GM19463 (cell line): ENCODE results near the gene CEP43.
A peak's percentile ranks its signal among the peaks of the same experiment; 100 is the strongest.

Experiments
- ATAC-seq: cut with Tn5 transposase; IDR thresholded peaks from one replicate; pipeline ENCODE4 v1.9.1; 2021; ENCODE audit warnings: mild to moderate bottlenecking, moderate library complexity; ENCODE audit not compliant: unreplicated experiment

CEP43 gene

DNA sequence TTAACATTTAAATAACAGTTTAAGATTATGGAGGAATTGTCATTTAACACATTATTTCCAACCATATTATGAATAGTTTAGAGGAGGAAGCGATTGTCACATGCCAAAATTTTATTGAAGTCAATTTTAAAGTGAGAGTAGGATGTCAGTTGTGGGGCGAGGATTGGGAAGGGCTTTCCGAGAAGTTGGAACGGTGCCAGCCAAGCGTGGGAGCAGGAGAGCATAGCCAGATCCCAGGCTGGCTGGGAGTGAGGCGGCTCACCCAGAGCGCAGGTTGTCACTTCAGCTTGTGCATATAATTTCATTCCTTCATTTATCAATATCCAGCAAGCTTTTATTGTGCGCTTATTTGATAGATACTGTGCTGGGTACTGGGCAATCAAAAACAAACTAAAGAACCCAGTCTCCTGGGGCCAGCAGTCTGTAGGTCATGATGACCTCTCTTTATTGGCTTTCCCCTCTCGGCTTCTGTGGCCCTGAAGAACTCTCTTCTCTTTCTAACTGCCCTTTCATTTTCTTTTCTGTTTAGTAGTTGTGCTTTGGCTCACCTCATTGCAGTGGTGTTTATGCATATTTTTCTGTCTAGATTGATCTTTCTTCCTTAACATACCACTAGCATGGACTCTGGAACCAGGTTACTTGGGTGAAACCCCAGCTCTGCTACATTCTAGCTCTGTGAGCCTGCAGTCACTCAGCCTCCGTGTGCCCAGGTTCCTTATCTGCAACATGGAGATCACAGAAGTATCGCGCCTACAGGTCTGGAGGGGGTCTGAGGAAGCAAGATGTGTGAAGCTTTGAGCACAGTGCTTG lies 6.4 kb downstream of the CEP43 start:
- no peak for ATAC-seq

DNA sequence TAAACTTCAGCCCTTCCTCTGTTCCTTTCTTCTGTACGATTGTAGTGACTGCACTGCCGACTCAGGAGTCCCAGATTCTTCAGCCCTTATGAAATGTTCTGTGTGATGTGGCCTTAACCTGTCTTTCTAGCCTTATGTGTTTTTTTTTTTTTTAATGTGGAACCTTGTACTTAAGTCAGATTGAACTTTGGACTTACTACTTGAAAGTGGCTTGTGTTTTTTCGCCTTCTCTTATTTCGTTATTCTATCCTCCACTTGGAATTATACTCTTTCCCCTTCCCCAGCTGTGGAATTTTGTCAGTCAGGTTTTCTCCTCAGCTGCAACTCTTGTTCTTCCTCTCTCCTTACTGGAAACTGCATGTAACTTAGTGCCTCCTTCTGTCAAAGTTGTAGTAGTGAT lies 8.8 kb downstream of the CEP43 start:
- no peak for ATAC-seq

DNA sequence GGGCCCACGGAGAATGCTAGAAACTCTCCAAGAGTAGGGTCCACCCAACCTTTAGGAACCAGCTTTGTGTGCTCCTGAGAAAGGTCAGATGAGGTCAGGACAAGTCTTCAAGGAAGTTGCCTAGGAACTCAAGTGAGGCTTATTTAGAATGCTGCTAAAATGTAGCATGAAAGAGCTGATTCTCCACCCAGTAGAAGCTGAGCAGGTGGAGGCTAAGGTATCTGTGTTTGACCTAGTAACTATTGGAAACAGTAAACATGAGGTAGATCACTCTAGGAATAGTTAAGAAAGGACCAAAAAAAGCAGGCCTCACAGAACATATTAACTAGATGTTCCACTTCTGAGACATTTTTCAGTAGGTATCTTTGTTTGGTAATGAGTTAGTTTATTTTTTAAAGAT lies 13.9 kb downstream of the CEP43 start:
- no peak for ATAC-seq

DNA sequence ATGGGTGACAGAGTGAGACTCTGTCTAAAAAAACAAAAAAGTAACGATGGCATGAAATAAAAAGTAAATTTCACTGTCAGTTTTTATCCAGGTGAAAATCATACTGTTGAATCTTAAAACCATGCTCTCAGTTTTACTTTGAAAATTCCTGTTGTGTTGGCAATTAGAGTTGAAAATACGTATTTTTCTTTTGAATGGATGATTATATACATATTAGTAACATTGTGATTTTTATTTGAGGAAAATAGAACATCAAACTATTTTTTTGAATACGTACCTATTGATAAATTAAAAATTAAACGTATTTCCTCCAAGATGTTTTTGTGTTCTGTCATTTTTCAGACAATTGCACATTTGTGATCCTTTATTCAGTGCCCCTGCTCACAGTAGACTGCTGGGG lies 14.7 kb downstream of the CEP43 start:
- ATAC-seq = no peak

DNA sequence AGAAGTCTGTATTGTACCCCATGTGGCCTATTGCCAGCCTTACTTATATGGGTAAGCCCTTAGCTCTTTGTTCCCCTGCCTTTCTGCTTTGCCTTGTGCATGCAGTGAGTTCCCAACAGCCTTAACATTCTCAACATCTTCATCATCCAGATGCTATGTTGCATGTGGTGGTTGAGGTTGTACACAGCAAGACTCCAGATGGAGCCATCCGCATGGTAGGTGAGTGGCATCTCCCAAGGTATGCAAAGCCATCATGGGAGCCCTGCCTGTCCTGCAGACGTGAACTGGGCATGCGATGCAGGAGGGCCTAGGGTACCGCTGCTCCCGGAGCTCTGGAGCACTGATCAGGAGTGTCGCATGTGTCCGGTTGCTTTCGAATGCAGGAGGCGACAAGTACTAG lies 16.1 kb downstream of the CEP43 start:
- no peak for ATAC-seq

DNA sequence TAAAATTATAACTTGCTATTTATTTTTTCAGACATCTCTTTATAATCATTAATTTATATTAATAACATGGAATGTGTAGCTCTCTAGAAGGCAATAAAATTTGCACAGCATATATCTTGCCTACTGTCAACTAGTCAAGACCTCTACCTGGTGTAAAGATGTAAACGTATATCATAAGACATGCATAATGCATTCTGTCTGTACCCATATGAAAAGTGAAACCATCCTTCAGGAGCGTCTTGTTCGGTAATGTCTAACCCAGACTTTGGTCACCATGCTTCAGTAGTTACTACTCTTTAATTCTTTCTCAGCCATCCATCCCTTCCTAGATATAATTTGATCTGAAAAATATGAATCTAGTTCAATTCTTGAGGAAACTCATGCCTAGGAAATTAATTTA lies 21.0 kb downstream of the CEP43 start:
- peak; percentile 81 for ATAC-seq

DNA sequence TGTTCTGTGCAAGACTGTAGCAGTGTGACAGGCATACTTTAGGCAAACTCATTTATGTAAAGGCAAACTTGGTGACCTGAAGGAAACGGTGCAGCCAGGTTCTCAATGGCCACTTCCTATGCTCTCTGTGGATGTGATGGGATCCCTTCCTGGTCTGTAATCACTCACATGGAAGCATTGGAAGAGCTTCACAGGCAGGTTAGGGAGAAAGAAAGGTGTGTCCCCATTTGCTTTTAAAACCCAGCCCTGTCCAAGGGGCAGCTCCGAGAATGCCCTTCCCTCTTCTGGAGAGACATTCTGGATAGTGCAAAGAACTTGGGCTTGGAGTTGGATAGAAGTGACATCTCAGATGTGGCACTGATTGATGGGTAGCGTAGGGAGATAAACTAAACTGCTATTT lies 28.1 kb downstream of the CEP43 start:
- no peak for ATAC-seq

DNA sequence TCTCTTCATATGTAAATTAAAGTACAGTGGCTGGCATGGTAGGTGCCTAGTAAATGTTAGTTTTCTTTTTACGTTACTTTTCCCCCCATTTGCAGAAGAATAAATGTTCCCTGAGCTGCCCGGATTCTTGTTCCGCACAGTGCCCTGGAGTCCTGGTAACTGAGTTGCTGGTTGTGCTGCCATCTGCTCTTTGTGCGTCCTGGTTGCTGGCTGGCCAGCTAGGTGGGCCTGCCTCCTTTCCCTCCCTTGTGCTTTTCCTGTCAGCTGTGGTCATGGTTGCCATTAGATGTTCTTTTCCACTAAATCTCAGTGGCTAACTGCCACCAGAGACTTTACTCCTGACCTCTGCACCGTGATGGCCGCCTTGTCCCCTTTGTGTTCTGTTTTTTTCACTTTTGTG lies 28.6 kb downstream of the CEP43 start:
- ATAC-seq = no peak

DNA sequence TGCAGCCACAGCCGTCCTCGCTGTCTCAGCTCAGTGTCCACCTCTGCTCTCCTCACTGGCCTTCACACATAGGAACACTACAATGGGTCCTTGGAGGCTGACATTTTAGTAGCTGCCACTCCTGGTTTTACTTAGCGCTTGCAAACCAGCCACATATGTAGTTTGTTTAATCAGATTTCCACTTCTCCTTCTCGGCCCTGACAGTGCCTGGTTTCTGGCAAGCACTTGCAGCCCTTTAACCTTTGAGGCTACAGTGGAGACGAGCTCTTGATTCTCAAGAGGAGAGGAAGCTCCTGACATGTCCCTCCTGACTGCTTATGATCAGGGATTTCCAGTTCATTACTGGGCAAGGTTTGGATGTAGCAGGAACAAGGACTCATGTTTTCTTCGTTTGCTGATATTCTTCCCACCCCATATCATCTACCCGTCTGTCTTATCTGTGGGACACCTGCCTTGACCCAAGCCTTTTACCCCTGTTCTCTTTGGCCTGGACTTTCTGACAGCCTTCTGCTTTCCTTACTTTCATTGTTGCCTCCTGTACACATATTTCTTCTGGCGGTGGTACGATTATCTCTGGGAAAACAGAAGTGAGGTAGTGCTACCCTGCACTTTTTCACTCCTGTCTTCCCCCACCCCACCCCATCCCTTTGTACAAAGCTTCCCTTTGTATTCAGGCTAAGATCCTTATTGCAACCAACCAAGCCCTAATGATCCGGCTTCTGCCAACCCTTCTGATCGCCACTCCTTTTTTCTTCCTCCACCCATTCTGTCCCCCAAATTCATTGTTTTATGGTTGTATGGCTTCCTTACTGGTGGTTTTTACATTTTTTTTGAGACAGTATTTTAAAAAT lies 31.2 kb downstream of the CEP43 start:
- ATAC-seq = no peak

DNA sequence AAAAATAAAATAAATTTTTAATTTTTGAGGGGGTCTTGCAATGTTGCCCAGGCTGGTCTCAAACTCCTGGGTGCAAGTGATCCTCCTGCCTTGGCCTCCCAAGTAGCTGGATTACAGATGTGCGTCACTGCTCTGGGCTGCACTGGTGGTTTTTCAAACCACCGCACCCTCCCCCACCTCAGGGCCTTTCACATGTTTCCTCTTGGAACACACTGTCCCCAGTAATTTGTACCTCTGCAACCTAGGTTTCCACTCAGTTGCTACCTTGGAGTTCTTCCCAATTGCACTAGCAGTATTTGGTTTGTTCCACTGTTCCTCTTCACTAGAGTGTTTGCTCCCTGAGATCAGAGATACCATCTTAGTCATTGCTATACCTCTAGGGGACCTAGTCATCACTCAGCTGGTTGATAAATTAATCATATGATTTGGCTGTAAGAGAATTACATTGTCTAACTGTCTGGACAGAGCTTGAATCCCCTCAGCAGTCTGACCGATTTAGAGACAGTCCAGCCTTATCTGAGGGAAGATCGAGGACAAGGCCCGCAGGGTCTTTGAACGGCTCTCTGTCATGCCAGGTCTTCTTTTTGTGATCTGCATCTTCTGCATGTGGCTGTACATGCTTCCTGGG lies 32.0 kb downstream of the CEP43 start:
- no peak for ATAC-seq

DNA sequence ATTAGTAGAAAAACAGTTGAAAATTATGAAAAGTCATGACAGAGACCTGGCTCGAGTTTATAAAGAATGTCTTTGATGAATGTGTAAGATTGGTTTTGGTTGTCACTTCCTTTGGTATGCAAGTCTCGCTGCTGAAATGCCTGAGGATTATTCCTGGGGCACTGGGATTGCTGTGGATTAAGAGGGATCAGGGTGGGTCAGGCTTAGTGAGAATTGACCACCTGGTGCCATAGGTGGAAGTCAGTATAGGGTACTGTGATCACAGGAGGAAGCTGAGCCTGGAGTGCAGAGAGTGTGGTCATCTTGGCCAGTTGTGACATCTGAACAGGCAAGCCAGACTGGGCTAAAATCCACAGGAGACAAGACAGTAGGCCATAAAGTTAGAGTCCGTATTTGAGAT lies 34.9 kb downstream of the CEP43 start:
- no peak for ATAC-seq

DNA sequence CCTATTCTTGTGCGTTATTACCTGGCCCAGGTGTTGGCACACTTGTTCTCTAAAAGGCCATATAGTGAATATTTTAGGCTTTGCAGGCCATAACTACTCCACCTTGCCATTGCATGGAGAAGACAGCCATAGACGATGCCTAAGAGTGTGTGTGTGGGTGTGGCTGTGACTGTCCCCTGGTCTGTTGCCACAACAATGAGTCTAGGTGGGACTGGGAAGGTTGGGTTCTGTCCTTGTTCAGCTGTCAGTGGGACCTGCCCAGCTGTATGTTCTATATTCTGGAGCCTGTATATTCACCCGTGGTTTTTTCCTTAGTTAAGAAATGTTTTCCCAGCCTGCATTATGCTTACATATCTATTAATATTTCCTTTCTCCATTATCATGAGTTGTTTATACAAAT lies 38.6 kb downstream of the CEP43 start:
- no peak for ATAC-seq

DNA sequence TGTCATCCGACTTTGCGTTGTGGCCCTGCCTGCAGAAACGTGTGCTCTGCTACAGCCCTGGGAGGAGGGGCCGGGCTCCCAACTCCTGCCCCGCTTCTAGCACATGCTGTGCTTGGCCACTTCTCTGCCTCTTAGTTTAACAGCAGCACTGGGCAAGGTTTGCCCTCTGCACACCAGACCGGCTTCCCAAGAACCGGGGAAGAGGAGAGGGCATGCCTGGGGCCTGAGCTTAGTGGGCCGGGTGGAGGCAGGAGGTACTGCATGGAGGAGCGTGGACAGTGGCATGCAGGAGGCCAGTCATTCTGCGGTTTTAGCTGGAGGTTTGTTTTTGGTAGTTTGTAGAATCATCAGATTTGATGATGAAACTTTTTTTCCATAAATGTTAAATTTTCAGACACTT lies 45.5 kb downstream of the CEP43 start:
- ATAC-seq = no peak

DNA sequence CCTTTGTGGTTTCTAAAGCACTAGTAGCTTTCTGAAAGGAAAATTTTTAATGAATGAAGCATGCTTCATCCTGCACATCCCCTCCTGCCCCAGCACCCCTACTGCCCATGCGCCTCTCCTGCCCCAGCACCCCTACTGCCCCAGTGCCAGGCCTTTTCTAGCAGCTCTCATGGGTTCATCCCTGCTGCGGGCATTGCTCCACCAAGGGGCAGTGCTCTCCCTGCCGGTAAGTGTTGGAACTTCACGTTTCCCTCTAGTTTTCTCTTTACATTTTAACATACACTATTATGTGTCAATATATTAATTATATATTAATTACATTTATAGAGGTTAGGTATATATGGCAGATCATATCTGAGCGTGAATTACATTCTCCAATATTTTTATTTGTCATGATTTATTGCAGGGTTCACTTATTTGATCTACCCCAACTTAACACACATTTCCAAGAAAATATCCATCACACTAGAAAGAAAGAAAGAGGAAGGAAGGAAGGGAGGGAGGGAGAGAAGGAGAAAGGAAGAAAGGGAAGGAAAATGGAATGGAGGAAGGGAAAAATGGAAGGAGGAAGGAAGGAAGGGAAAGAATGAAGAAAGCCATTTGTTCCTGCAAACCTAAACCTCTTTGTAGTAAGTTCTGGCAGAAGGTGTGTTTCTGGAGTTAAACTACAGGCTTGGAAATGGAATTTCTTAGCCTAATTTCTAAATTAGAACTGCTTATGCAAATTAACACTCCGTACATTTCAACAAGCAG lies 46.8 kb downstream of the CEP43 start:
- no peak for ATAC-seq

DNA sequence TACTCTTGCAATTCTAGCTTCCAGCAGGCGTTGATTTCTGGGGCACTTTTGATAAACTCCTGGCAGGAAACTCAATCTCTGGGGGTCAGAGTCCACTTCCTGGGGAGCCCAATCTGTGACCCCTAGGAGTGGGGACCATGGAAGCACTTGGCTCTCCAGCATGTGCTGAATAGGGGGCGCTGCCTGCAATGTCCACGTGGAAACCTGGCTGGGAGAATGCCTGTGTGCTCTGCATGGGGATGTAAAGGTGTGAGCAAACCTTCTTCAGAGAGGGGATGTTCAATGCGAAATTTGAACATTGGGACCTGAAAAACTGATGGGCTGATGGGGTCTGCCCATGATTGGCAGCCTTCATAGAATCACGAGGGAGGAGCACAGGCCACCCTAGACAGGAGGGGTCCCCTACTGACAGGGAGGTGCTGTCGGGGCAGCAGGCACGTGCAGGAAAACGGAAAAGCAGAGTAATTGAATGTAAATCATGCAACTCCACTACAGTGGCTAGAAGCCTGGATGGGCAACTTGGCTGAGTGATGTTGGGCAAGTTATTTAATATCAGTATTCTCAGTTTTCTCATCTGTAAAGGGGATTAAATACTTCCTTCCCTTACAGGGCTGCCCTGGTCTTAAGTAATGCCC lies 47.8 kb downstream of the CEP43 start:
- peak; percentile 20 for ATAC-seq

DNA sequence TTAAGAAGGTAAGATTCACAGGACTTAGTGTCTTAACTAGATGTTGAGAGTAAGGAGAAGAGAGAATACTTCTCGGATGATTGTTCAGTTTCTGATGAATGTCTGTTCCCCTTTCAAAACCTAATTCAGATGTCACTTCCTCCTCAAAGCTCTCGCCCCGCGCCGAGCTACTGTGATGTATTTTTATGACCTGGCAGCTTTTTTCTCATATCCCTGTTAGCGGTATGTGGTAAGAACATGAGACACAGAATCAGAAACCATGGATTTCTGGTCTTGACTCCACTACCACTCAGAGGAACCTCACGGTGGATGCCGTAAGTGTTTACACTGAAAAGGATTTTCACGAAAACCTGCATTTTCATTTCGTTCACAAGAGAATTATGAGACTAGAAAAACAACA lies 48.4 kb downstream of the CEP43 start:
- peak; percentile 80 for ATAC-seq
